Activated CD4-positive, CD25-positive, alpha-beta regulatory T cell (primary cell): ENCODE measurements around the gene CCDC24.

Experiments used
- DNase-seq, 4 experiments: peaks; one replicate each; lab custom pipeline; 2025; lab: John Stamatoyannopoulos, UW

The CCDC24 gene

GRCh38 chr1:43981135-43981491, 10.3 kb upstream of the CCDC24 start:
- DNase-seq, result no peak

GRCh38 chr1:43981636-43982035, 9.8 kb upstream of the CCDC24 start:
- DNase-seq, result no peak

- DNase-seq, result no peak
Measured at GRCh38 chr1:43982241-43982640, 9.2 kb upstream of the CCDC24 start.

- no peak for DNase-seq
Measured at GRCh38 chr1:43982808-43983207, 8.6 kb upstream of the CCDC24 start.

- no peak for DNase-seq
Measured at GRCh38 chr1:43983253-43983899, 8.0 kb upstream of the CCDC24 start.

GRCh38 chr1:43984855-43985254, 6.5 kb upstream of the CCDC24 start:
- DNase-seq, result no peak

- no peak for DNase-seq
Measured at GRCh38 chr1:43985984-43986595, 5.3 kb upstream of the CCDC24 start.

GRCh38 chr1:43986712-43987111, 4.7 kb upstream of the CCDC24 start:
- DNase-seq, result no peak

- no peak for DNase-seq
Measured at GRCh38 chr1:43987159-43987902, 4.1 kb upstream of the CCDC24 start.

GRCh38 chr1:43990271-43991199, 864 bp upstream of the CCDC24 start:
- DNase-seq, result no peak

GRCh38 chr1:43991200-43991475, 261 bp upstream of the CCDC24 start:
- DNase-seq, result no peak

- DNase-seq, result no peak
Measured at GRCh38 chr1:43992232-43992995, 1.0 kb downstream of the CCDC24 start.

- DNase-seq, result no peak
Measured at GRCh38 chr1:43993206-43993914, 2.0 kb downstream of the CCDC24 start.

GRCh38 chr1:43994071-43994470, 2.7 kb downstream of the CCDC24 start:
- no peak for DNase-seq

- no peak for DNase-seq
Measured at GRCh38 chr1:43994794-43995790, 3.7 kb downstream of the CCDC24 start.

GRCh38 chr1:43995984-43996732, 4.8 kb downstream of the CCDC24 start:
- DNase-seq, result no peak

- DNase-seq, result no peak
Measured at GRCh38 chr1:43996733-43997115, 5.3 kb downstream of the CCDC24 start.

GRCh38 chr1:43997295-43997999, 6.0 kb downstream of the CCDC24 start:
- DNase-seq, result no peak

GRCh38 chr1:43998000-43998378, 6.6 kb downstream of the CCDC24 start:
- DNase-seq, result no peak
